Epithelial cell of proximal tubule (primary cell): ENCODE measurements around the gene USP7. TPM values are rescaled to one million over a fixed set of nuclear protein-coding genes. Genes with fewer than 3 reads are reported as not detected.
A peak's percentile ranks its signal among the peaks of the same experiment; 100 is the strongest.

Source experiments
- DNase-seq: peaks from one replicate; pipeline ENCODE4 v3.0.0-alpha.2; 2011; ENCODE audit warnings: low read depth
- H3K4me3 ChIP-seq: 2 replicates; pipeline ENCODE4 v1.5.1; 2011; ENCODE audit warnings: low read depth, mild to moderate bottlenecking, low read length
- CTCF ChIP-seq: conservative IDR thresholded peaks from 2 replicates; pipeline ENCODE4 v1.5.1; 2012; ENCODE audit warnings: low read depth, mild to moderate bottlenecking, low read length
- total RNA-seq: library from RNA; depleted of rRNA; stranded (reverse); fragments of >200 nt; gene quantifications from 2 replicates; pipeline ENCODE4 v1.2.3, GENCODE V29; 2015

Gene USP7
- total RNA-seq, 1 donor from 2014 or later, result 91.4 TPM

GRCh38 chr16:8959921-8960787 lies 3.6 kb downstream of the USP7 start:
- DNase-seq, result no peak
- peak overlapping the region; percentile 6 for H3K4me3 ChIP-seq
- no peak for TF ChIP-seq CTCF

- no peak for DNase-seq
- no peak overlapping the region for H3K4me3 ChIP-seq
- TF ChIP-seq CTCF, result no peak
Measured at GRCh38 chr16:8958344-8959167, 5.2 kb downstream of the USP7 start.

- DNase-seq, result no peak
- H3K4me3 ChIP-seq, result no peak overlapping the region
- TF ChIP-seq CTCF, result no peak
Measured at GRCh38 chr16:8957509-8958157, 6.1 kb downstream of the USP7 start.

- no peak for TF ChIP-seq CTCF
- DNase-seq, result no peak
- H3K4me3 ChIP-seq, result no peak overlapping the region
Measured at GRCh38 chr16:8957063-8957397, 6.7 kb downstream of the USP7 start.

GRCh38 chr16:8956265-8957062 lies 7.2 kb downstream of the USP7 start:
- no peak overlapping the region for H3K4me3 ChIP-seq
- no peak for TF ChIP-seq CTCF
- DNase-seq, result no peak

GRCh38 chr16:8955828-8956227 lies 7.9 kb downstream of the USP7 start:
- H3K4me3 ChIP-seq, result no peak overlapping the region
- no peak for TF ChIP-seq CTCF
- no peak for DNase-seq
